ENCODE data around the gene RERE.
A peak's percentile ranks its signal among the peaks of the same experiment; 100 is the strongest.

The RERE gene

GRCh38 chr1:8545078-8545477 lies 272.4 kb downstream of the RERE start:
- peak overlapping the region; percentile 18 for H3K4me2 ChIP-seq (ENCODE audit: low read depth, low read length, poor library complexity, severe bottlenecking)
- no peaks in the 10 kb centered on the region for H3K27me3 ChIP-seq (ENCODE audit: low read length)
- peaks cover 9% of the 10 kb centered on the region for H3K36me3 ChIP-seq (ENCODE audit: low read length)
- peaks cover 5% of the 10 kb centered on the region; the same call in 1 of the 2 replicates for H3K9me3 ChIP-seq (ENCODE audit: insufficient read depth, low read length)
- H3K4me3 ChIP-seq (ENCODE audit: insufficient read depth, low read length, poor library complexity, severe bottlenecking): no peak overlapping the region
- H3F3A ChIP-seq (ENCODE audit: insufficient read depth): no peaks in the 10 kb centered on the region
- H3K27ac ChIP-seq (ENCODE audit: low read depth, low read length): no peak overlapping the region
- no peak for TF ChIP-seq EZH2phosphoT487 (conservative IDR thresholded peaks at IDR 0.05; ENCODE audit: low read length)
- no peak for TF ChIP-seq CTCF (IDR thresholded peaks at IDR 0.05; ENCODE audit: insufficient read depth, low read length, poor library complexity, severe bottlenecking)
- no peaks in the 10 kb centered on the region for H3K9me2 ChIP-seq (replicated peaks; ENCODE audit: insufficient read depth, low read length)
- H4K20me1 ChIP-seq (ENCODE audit: low read depth, low read length): no peaks in the 10 kb centered on the region
- no peaks in the 10 kb centered on the region for H3K79me2 ChIP-seq (ENCODE audit: insufficient read depth, low read length)
- peak overlapping the region; percentile 27 for H2AFZ ChIP-seq (ENCODE audit: low read depth, low read length, severe bottlenecking)
- H3K9ac ChIP-seq (ENCODE audit: low read length): no peak overlapping the region

- Histone ChIP-seq H2AFZ (ENCODE audit: low read depth, low read length, severe bottlenecking) (peak overlapping the region; percentile 27), H3K27me3 (ENCODE audit: low read length) (no peaks in the 10 kb centered on the region), H3K4me3 (ENCODE audit: insufficient read depth, low read length, poor library complexity, severe bottlenecking) (no peak overlapping the region), H3K27ac (ENCODE audit: low read depth, low read length) (no peak overlapping the region), H3F3A (ENCODE audit: insufficient read depth) (no peaks in the 10 kb centered on the region), H3K4me2 (ENCODE audit: low read depth, low read length, poor library complexity, severe bottlenecking) (peak overlapping the region; percentile 18), H3K9me3 (ENCODE audit: insufficient read depth, low read length) (peaks cover 5% of the 10 kb centered on the region; the same call in 1 of the 2 replicates), H3K9ac (ENCODE audit: low read length) (no peak overlapping the region), H4K20me1 (ENCODE audit: low read depth, low read length) (no peaks in the 10 kb centered on the region), H3K9me2 (replicated peaks; ENCODE audit: insufficient read depth, low read length) (no peaks in the 10 kb centered on the region), H3K79me2 (ENCODE audit: insufficient read depth, low read length) (no peaks in the 10 kb centered on the region), H3K36me3 (ENCODE audit: low read length) (peaks cover 9% of the 10 kb centered on the region)
- TF ChIP-seq EZH2phosphoT487 (conservative IDR thresholded peaks at IDR 0.05; ENCODE audit: low read length) (no peak), CTCF (IDR thresholded peaks at IDR 0.05; ENCODE audit: insufficient read depth, low read length, poor library complexity, severe bottlenecking) (no peak)
These were observed 272.8 kb downstream of the RERE start for GRCh38 chr1:8544644-8545043.

DNA sequence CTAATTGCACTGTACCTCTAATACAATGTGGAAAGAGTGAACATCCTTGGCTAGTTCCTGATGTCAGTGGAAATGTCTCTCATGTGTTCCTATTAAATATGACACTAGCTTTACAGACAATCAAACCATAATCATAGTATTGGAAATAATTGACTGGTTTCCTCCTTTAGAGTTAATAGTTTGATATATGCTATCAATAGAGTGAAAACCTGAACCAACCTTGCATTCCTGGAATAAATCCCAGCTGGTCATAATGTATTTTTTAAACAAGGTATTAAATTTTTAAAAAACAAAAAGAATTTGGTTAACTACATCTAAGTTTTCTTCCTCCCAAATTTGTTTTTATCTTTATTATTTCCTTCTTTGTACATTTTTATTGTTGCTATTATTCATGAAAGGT lies 273.5 kb downstream of the RERE start:
- H3K9me2 ChIP-seq (replicated peaks; ENCODE audit: insufficient read depth, low read length): no peaks in the 10 kb centered on the region
- no peak overlapping the region for H2AFZ ChIP-seq (ENCODE audit: low read depth, low read length, severe bottlenecking)
- H3K4me3 ChIP-seq (ENCODE audit: insufficient read depth, low read length, poor library complexity, severe bottlenecking): no peak overlapping the region
- peaks cover 9% of the 10 kb centered on the region for H3K36me3 ChIP-seq (ENCODE audit: low read length)
- H3K9ac ChIP-seq (ENCODE audit: low read length): no peak overlapping the region
- H4K20me1 ChIP-seq (ENCODE audit: low read depth, low read length): no peaks in the 10 kb centered on the region
- no peaks in the 10 kb centered on the region for H3K79me2 ChIP-seq (ENCODE audit: insufficient read depth, low read length)
- H3F3A ChIP-seq (ENCODE audit: insufficient read depth): no peaks in the 10 kb centered on the region
- H3K4me2 ChIP-seq (ENCODE audit: low read depth, low read length, poor library complexity, severe bottlenecking): no peak overlapping the region
- H3K9me3 ChIP-seq (ENCODE audit: insufficient read depth, low read length): peaks cover 5% of the 10 kb centered on the region; the same call in 1 of the 2 replicates
- no peak overlapping the region for H3K27ac ChIP-seq (ENCODE audit: low read depth, low read length)
- no peaks in the 10 kb centered on the region for H3K27me3 ChIP-seq (ENCODE audit: low read length)
- TF ChIP-seq CTCF (IDR thresholded peaks at IDR 0.05; ENCODE audit: insufficient read depth, low read length, poor library complexity, severe bottlenecking) (no peak), EZH2phosphoT487 (conservative IDR thresholded peaks at IDR 0.05; ENCODE audit: low read length) (no peak)

All from SU-DHL-6 (cell line).